ENCODE measurements around the gene FRRS1L. TPM values are rescaled to one million over a fixed set of nuclear protein-coding genes. Genes with fewer than 3 reads are reported as not detected.

Gene FRRS1L
- total and polyA plus RNA-seq, 2 of the 4 experiments (the other 2 are of a cell fraction) = under 0.01 to 0.05 TPM

DNA sequence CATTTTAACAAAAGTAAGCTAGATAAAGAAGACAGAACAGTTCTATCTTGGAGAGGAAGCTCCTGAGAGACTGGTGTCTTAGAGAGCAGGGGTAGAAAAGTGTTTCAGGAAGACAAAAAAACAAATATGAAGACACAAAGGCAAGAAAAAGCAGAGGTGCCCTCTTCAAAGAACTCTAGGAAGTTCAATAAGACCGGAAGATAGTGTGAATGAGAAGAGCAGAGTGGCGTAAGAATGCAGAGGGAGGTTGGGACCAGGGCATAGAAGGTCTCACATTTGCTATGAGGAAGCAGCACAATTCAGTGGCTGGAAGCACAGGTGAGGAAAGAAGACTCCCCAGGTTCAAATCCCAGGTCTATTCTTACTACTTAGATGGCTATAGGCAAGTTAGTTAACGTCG is 69.9 kb downstream of the FRRS1L start:
- Histone ChIP-seq H3K36me3 (ENCODE audit: control insufficient read depth, insufficient read depth, low read length) (peaks cover 6% of the 10 kb centered on the region), H3K79me1 (ENCODE audit: low read depth in 1 of 2, low read length in 2 of 2) (peaks cover 44 to 83% of the 10 kb centered on the region in 2 experiments), H2AK9ac (replicated peaks; ENCODE audit: low read depth, low read length, poor library complexity) (no peak overlapping the region), H3K18ac (ENCODE audit: low read depth, low read length) (peak overlapping the region; percentile 56), H3K4me2 (ENCODE audit: low read depth, low read length) (no peak overlapping the region), H3K9me1 (ENCODE audit: insufficient read depth, low read length) (peaks cover 21% of the 10 kb centered on the region), H3K56ac (ENCODE audit: extremely low read depth, insufficient read depth, low read length) (no peak overlapping the region), H3K4me3 (ENCODE audit: insufficient read depth, low read depth, low read length) (no peak overlapping the region), H3K4ac (ENCODE audit: low read depth, low read length) (peak overlapping the region; percentile 67), H3K4me1 (ENCODE audit: control insufficient read depth, insufficient read depth, low read length) (peaks cover 18% of the 10 kb centered on the region), H2BK120ac (ENCODE audit: low read depth, low read length) (peak overlapping the region; percentile 49; the same call in 1 of the 2 replicates), H4K20me1 (ENCODE audit: insufficient read depth, low read length) (peaks cover 27% of the 10 kb centered on the region), H4K5ac (ENCODE audit: low read depth, low read length) (peak overlapping the region; percentile 53), H2BK20ac (ENCODE audit: low read depth, low read length) (peak overlapping the region; percentile 63), H2AK5ac (ENCODE audit: low read depth, low read length) (peak overlapping the region; percentile 82), H3K23ac (ENCODE audit: low read depth, low read length) (peak overlapping the region; percentile 36; the same call in 1 of the 2 replicates), H4K91ac (ENCODE audit: insufficient read depth, low read depth, low read length) (no peak overlapping the region), H2BK5ac (ENCODE audit: low read depth, low read length, poor library complexity, severe bottlenecking) (peak overlapping the region; percentile 14), H3K27me3 (ENCODE audit: control insufficient read depth, insufficient read depth, low read length) (no peaks in the 10 kb centered on the region), H3K9me3 (ENCODE audit: control insufficient read depth, insufficient read depth, low read length) (no peaks in the 10 kb centered on the region), H3K14ac (replicated peaks; ENCODE audit: low read depth, low read length) (peak overlapping the region; percentile 13; the same call in 1 of the 2 replicates), H2AFZ (replicated peaks; ENCODE audit: low read length, poor library complexity) (no peak overlapping the region), H3K9ac (ENCODE audit: low read depth, low read length) (no peak overlapping the region), H3K27ac (ENCODE audit: insufficient read depth, low read length) (no peak overlapping the region), H4K8ac (ENCODE audit: low read depth in 2 of 2, low read length in 2 of 2) (no peak overlapping the region), H2BK15ac (ENCODE audit: low read depth, low read length) (no peak overlapping the region; the same call in 2 of the 3 replicates)
- in situ Hi-C loops (cut with MboI; ENCODE audit: low sequenced_read_pairs) = no loop called here
- POLR2A ChIA-PET (ENCODE audit: unreplicated experiment) = no interaction called here
- TF ChIP-seq NFE2L2 (IDR thresholded peaks at IDR 0.05; ENCODE audit: low read depth, low read length) (no peak), FOS (IDR thresholded peaks at IDR 0.05; ENCODE audit: low read depth, low read length) (no peak), SMC3 (IDR thresholded peaks at IDR 0.05; ENCODE audit: low read depth, low read length) (no peak), RCOR1 (IDR thresholded peaks at IDR 0.05; ENCODE audit: insufficient replicate concordance, low read length) (no peak), MXI1 (IDR thresholded peaks at IDR 0.05; ENCODE audit: borderline replicate concordance, low read depth, low read length) (no peak), CHD1 (IDR thresholded peaks at IDR 0.05; ENCODE audit: low read depth, low read length) (no peak), RFX5 (IDR thresholded peaks at IDR 0.05; ENCODE audit: low read depth, low read length) (no peak), CEBPB (IDR thresholded peaks at IDR 0.05; ENCODE audit: low read depth, low read length) (no peak), MAZ (IDR thresholded peaks at IDR 0.05; ENCODE audit: borderline replicate concordance, low read depth, low read length) (no peak), MAFK (IDR thresholded peaks at IDR 0.05; ENCODE audit: low read depth, low read length) (no peak), POLR2A (IDR thresholded peaks at IDR 0.05; ENCODE audit: low read depth, low read length) (no peak), BHLHE40 (IDR thresholded peaks at IDR 0.05; ENCODE audit: low read depth, low read length) (no peak), RAD21 (IDR thresholded peaks at IDR 0.05; ENCODE audit: low read length) (no peak)
- TF ChIP-seq, protein P1, sequence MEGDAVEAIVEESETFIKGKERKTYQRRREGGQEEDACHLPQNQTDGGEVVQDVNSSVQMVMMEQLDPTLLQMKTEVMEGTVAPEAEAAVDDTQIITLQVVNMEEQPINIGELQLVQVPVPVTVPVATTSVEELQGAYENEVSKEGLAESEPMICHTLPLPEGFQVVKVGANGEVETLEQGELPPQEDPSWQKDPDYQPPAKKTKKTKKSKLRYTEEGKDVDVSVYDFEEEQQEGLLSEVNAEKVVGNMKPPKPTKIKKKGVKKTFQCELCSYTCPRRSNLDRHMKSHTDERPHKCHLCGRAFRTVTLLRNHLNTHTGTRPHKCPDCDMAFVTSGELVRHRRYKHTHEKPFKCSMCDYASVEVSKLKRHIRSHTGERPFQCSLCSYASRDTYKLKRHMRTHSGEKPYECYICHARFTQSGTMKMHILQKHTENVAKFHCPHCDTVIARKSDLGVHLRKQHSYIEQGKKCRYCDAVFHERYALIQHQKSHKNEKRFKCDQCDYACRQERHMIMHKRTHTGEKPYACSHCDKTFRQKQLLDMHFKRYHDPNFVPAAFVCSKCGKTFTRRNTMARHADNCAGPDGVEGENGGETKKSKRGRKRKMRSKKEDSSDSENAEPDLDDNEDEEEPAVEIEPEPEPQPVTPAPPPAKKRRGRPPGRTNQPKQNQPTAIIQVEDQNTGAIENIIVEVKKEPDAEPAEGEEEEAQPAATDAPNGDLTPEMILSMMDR (conservative IDR thresholded peaks at IDR 0.05; ENCODE audit: low read depth, low read length) = no peak
- TF ChIP-seq, protein P2, sequence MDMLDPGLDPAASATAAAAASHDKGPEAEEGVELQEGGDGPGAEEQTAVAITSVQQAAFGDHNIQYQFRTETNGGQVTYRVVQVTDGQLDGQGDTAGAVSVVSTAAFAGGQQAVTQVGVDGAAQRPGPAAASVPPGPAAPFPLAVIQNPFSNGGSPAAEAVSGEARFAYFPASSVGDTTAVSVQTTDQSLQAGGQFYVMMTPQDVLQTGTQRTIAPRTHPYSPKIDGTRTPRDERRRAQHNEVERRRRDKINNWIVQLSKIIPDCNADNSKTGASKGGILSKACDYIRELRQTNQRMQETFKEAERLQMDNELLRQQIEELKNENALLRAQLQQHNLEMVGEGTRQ (IDR thresholded peaks at IDR 0.05; ENCODE audit: low read depth, low read length) = no peak
- TF ChIP-seq, protein P3, sequence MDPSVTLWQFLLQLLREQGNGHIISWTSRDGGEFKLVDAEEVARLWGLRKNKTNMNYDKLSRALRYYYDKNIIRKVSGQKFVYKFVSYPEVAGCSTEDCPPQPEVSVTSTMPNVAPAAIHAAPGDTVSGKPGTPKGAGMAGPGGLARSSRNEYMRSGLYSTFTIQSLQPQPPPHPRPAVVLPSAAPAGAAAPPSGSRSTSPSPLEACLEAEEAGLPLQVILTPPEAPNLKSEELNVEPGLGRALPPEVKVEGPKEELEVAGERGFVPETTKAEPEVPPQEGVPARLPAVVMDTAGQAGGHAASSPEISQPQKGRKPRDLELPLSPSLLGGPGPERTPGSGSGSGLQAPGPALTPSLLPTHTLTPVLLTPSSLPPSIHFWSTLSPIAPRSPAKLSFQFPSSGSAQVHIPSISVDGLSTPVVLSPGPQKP (IDR thresholded peaks at IDR 0.05; ENCODE audit: borderline replicate concordance, low read depth, low read length) = no peak
- WGBS, 2 experiments (ENCODE audit: extremely low coverage in 2 of 2, insufficient read length in 1 of 2) = 100% methylated on average over 2 of the region's 4 CpGs; no CpG with 5 or more reads in 1 of the 2 experiments
- BruUV-seq (replicated peaks) = no TSS peak
- DNase-seq (no peak), ATAC-seq (ENCODE audit: low read depth) (no peak)
- dilution Hi-C loops (cut with HindIII; ENCODE audit: low sequenced_read_pairs, unreplicated experiment) = no loop called here
- intact Hi-C loops (cut with micrococcal nuclease) = no loop called here
- CTCF ChIA-PET = interaction anchor here (0.5 to 0.7 kb wide), 2 partner anchors 57 to 1190 kb away, joined by 3 to 4 read pairs; no protein-coding TSS in a partner anchor

Measured in IMR-90 (cell line).